K562 (cell line): ENCODE data around the gene CCM2. TPM values are rescaled to one million over a fixed set of nuclear protein-coding genes. Genes with fewer than 3 reads are reported as not detected.

Experiments used
- ADNP ChIP-seq: fragments of 200-800 bp; sonication (Bioruptor generic); IDR thresholded peaks from 2 replicates; pipeline ENCODE4 v1.6.1; 2016; ENCODE audit warnings: missing genetic modification characterization, missing compliant biosample characterization
- IRF9 ChIP-seq: fragments of 450-650 bp; IDR thresholded peaks from 2 replicates; pipeline ENCODE4 v1.6.1; 2016; ENCODE audit warnings: missing biosample characterization, missing genetic modification characterization
- MEF2D ChIP-seq: conservative IDR thresholded peaks from 2 replicates; pipeline ENCODE4 v1.6.1; 2016; ENCODE audit warnings: low read depth, missing genetic modification characterization, missing compliant biosample characterization
- MNT ChIP-seq, 2 experiments: fragments of 450-650 bp; conservative IDR thresholded peaks; 2 replicates each; pipeline ENCODE4 v1.6.1; 2017; ENCODE audit warnings: mild to moderate bottlenecking in 2 of 2, moderate library complexity in 2 of 2
- NRF1 ChIP-seq, 2 experiments: fragments of 450-650 bp; IDR thresholded peaks in 1 of 2; conservative IDR thresholded peaks in 1 of 2; 2 replicates each; pipeline ENCODE4 v1.6.1; 2014; ENCODE audit warnings: mild to moderate bottlenecking in 2 of 2
- SOX6 ChIP-seq: fragments of 450-650 bp; IDR thresholded peaks from 2 replicates; pipeline ENCODE4 v1.6.1; 2014; ENCODE audit warnings: mild to moderate bottlenecking
- TFAP4 ChIP-seq: sonication (generic); formaldehyde crosslinking; IDR thresholded peaks from 2 replicates; pipeline ENCODE4 v1.8.0; 2022; ENCODE audit warnings: missing genetic modification reagents, mild to moderate bottlenecking, moderate library complexity, borderline replicate concordance
- ZBTB5 ChIP-seq: fragments of 450-650 bp; IDR thresholded peaks from 2 replicates; pipeline ENCODE4 v1.6.1; 2017; ENCODE audit warnings: antibody characterized with exemption
- ZNF318 ChIP-seq, 2 experiments: fragments of 450-650 bp; IDR thresholded peaks; 2 replicates each; pipeline ENCODE4 v1.6.1; 2016; ENCODE audit warnings: mild to moderate bottlenecking in 2 of 2, borderline replicate concordance in 1 of 2, low read depth in 1 of 2, moderate library complexity in 1 of 2
- ZNF766 ChIP-seq: fragments of 200-800 bp; sonication (Bioruptor generic); conservative IDR thresholded peaks from 2 replicates; pipeline ENCODE4 v1.6.1; 2016; ENCODE audit warnings: missing genetic modification characterization, missing compliant biosample characterization
- polyA plus RNA-seq, 8 experiments: library from polyadenylated mRNA; depleted of rRNA in 4 of 8; stranded (reverse) in 5 of 8; unstranded in 3 of 8; fragments of >200 nt; fragmentation: Nextera tagmentation in 2 of 8; fragmentation: Illumina TruSeq in 1 of 8; extraction: Ambion mirVana in 2 of 8; extraction: Trizol in 1 of 8; gene quantifications; 2 replicates each; pipeline versions ENCODE4 v1.2.1 to v1.2.3, GENCODE V29; 2011 to 2014; ENCODE audit warnings: inconsistent platforms in 1 of 8, missing spikeins in 1 of 8
- total RNA-seq, 7 experiments: library from RNA; depleted of rRNA in 6 of 7; stranded (reverse); fragments of >200 nt in 6 of 7; fragmentation: Illumina TruSeq in 2 of 7; extraction: Trizol in 2 of 7; gene quantifications; 2 replicates each; pipeline versions ENCODE4 v1.2.1 to v1.2.3, GENCODE V29; 2011 to 2021; ENCODE audit warnings: low replicate concordance in 1 of 7

CCM2 gene
- total and polyA plus RNA-seq, 9 of the 15 experiments (the other 6 are each of a cell fraction or from before 2014, with no cell fraction given), result 0.41 to 38.6 (median 25.9) TPM

- TF ChIP-seq IRF9 (no peak), NRF1 (conservative IDR thresholded peaks at IDR 0.05 in 1 of 2, IDR thresholded peaks at IDR 0.05 in 1 of 2) (peak; percentile 81 to 84), MNT (conservative IDR thresholded peaks at IDR 0.05) (peak in 1 of 2 experiments; percentile 64; a peak in 3 of 4 replicates), SOX6 (no peak), TFAP4 (CRISPR knock-in tag) (peak; percentile 76; the same call in 1 of the 2 replicates), MEF2D (tag) (no peak), ZNF318 (IDR thresholded peaks at IDR 0.05; ENCODE audit: borderline replicate concordance in 1 of 2, low read depth in 1 of 2) (no peak), ZNF766 (CRISPR knock-in tag) (no peak), ADNP (tag) (no peak), ZBTB5 (no peak)
Measured at GRCh38 chr7:44999245-45000092, 532 bp upstream of the CCM2 start (continued).
